ENCODE data around the gene COLGALT1. TPM values are rescaled to one million over a fixed set of nuclear protein-coding genes. Genes with fewer than 3 reads are reported as not detected.

COLGALT1 gene
- total RNA-seq, 1 experiment from 2014 or later, result 103 TPM

GRCh38 chr19:17540174-17540573 lies 15.3 kb upstream of the COLGALT1 start:
- Mint-ChIP-seq H3K4me1 (ENCODE audit: insufficient read depth, unreplicated experiment) (peaks cover 7% of the 10 kb centered on the region), H3K27me3 (ENCODE audit: insufficient read depth, unreplicated experiment) (peaks cover 17% of the 10 kb centered on the region), H3K9me3 (ENCODE audit: unreplicated experiment) (no peaks in the 10 kb centered on the region), H3K27ac (ENCODE audit: low read depth, unreplicated experiment) (no peak overlapping the region), H3K4me3 (ENCODE audit: unreplicated experiment) (no peak overlapping the region), H3K36me3 (ENCODE audit: insufficient read depth, unreplicated experiment) (no peaks in the 10 kb centered on the region)
- ChIA-PET POLR2A (no interaction called here), CTCF (no interaction called here)
- BruUV-seq (replicated peaks), result no TSS peak
- DNase-seq (ENCODE audit: unreplicated experiment), result no peak
- no peak for TF ChIP-seq CTCF (IDR thresholded peaks at IDR 0.05; ENCODE audit: unreplicated experiment)
- intact Hi-C loops (cut with micrococcal nuclease), result no loop called here

- H3K27ac Mint-ChIP-seq (ENCODE audit: low read depth, unreplicated experiment), result no peak overlapping the region
- no peak for DNase-seq (ENCODE audit: unreplicated experiment)
- TF ChIP-seq CTCF (IDR thresholded peaks at IDR 0.05; ENCODE audit: unreplicated experiment), result no peak
- peaks cover 17% of the 10 kb centered on the region for H3K27me3 Mint-ChIP-seq (ENCODE audit: insufficient read depth, unreplicated experiment)
- H3K4me3 Mint-ChIP-seq (ENCODE audit: unreplicated experiment), result no peak overlapping the region
- no TSS peak for BruUV-seq (replicated peaks)
- ChIA-PET POLR2A (no interaction called here), CTCF (no interaction called here)
- H3K9me3 Mint-ChIP-seq (ENCODE audit: unreplicated experiment), result no peaks in the 10 kb centered on the region
- H3K36me3 Mint-ChIP-seq (ENCODE audit: insufficient read depth, unreplicated experiment), result no peaks in the 10 kb centered on the region
- intact Hi-C loops (cut with micrococcal nuclease), result no loop called here
- H3K4me1 Mint-ChIP-seq (ENCODE audit: insufficient read depth, unreplicated experiment), result peaks cover 7% of the 10 kb centered on the region
Observed at GRCh38 chr19:17541184-17541759, 14.2 kb upstream of the COLGALT1 start.

GRCh38 chr19:17542042-17542441 lies 13.4 kb upstream of the COLGALT1 start:
- ChIA-PET CTCF (interaction anchor here (0.9 kb wide), 1 partner anchor 10 kb away, joined by 5 read pairs; no protein-coding TSS in a partner anchor), POLR2A (no interaction called here)
- no peaks in the 10 kb centered on the region for H3K9me3 Mint-ChIP-seq (ENCODE audit: unreplicated experiment)
- H3K27ac Mint-ChIP-seq (ENCODE audit: low read depth, unreplicated experiment), result no peak overlapping the region
- intact Hi-C loops (cut with micrococcal nuclease), result no loop called here
- H3K36me3 Mint-ChIP-seq (ENCODE audit: insufficient read depth, unreplicated experiment), result no peaks in the 10 kb centered on the region
- TF ChIP-seq CTCF (IDR thresholded peaks at IDR 0.05; ENCODE audit: unreplicated experiment), result no peak
- no peak overlapping the region for H3K4me3 Mint-ChIP-seq (ENCODE audit: unreplicated experiment)
- no peak for DNase-seq (ENCODE audit: unreplicated experiment)
- peaks cover 17% of the 10 kb centered on the region for H3K27me3 Mint-ChIP-seq (ENCODE audit: insufficient read depth, unreplicated experiment)
- peaks cover 7% of the 10 kb centered on the region for H3K4me1 Mint-ChIP-seq (ENCODE audit: insufficient read depth, unreplicated experiment)
- no TSS peak for BruUV-seq (replicated peaks)

- Mint-ChIP-seq H3K9me3 (ENCODE audit: unreplicated experiment) (no peaks in the 10 kb centered on the region), H3K4me1 (ENCODE audit: insufficient read depth, unreplicated experiment) (peaks cover 7% of the 10 kb centered on the region), H3K4me3 (ENCODE audit: unreplicated experiment) (no peak overlapping the region), H3K27me3 (ENCODE audit: insufficient read depth, unreplicated experiment) (peaks cover 11% of the 10 kb centered on the region), H3K36me3 (ENCODE audit: insufficient read depth, unreplicated experiment) (no peaks in the 10 kb centered on the region), H3K27ac (ENCODE audit: low read depth, unreplicated experiment) (no peak overlapping the region)
- CTCF ChIA-PET, result interaction anchor here (0.9 kb wide), 1 partner anchor 11 kb away, joined by 5 read pairs; no protein-coding TSS in a partner anchor
- intact Hi-C loops (cut with micrococcal nuclease), result no loop called here
- DNase-seq (ENCODE audit: unreplicated experiment), result no peak
- TF ChIP-seq CTCF (IDR thresholded peaks at IDR 0.05; ENCODE audit: unreplicated experiment), result no peak
- BruUV-seq (replicated peaks), result no TSS peak
- POLR2A ChIA-PET, result no interaction called here
Observed at GRCh38 chr19:17542793-17543582, 12.5 kb upstream of the COLGALT1 start.

Measured in MCF 10A (cell line).